T-helper 2 cell treated with Interferon-gamma antibody and Interleukin-4, amounts not matched to agents 5 μg/mL and 100 μg/mL, for 36 hours (primary cell): Measurements from ENCODE around the gene COL4A2.

Source experiments
- DNase-seq: peaks from one replicate; pipeline ENCODE4 v3.0.0; 2021; ENCODE audit warnings: low spot score
- H3K27ac Mint-ChIP-seq: one replicate; pipeline ENCODE4 v1.8.0; 2021; ENCODE audit warnings: mild to moderate bottlenecking, mixed read lengths
- H3K27me3 Mint-ChIP-seq: one replicate; pipeline ENCODE4 v1.8.0; 2021; ENCODE audit warnings: low read depth, mixed read lengths
- H3K36me3 Mint-ChIP-seq: one replicate; pipeline ENCODE4 v1.8.0; 2021; ENCODE audit warnings: low read depth, mixed read lengths
- H3K4me1 Mint-ChIP-seq: one replicate; pipeline ENCODE4 v1.8.0; 2021; ENCODE audit warnings: low read depth, mixed read lengths
- H3K4me3 Mint-ChIP-seq: one replicate; pipeline ENCODE4 v1.8.0; 2022; ENCODE audit warnings: mild to moderate bottlenecking, moderate library complexity, mixed read lengths
- H3K9me3 Mint-ChIP-seq: one replicate; pipeline ENCODE4 v1.8.0; 2021; ENCODE audit warnings: mixed read lengths

Gene COL4A2

DNA sequence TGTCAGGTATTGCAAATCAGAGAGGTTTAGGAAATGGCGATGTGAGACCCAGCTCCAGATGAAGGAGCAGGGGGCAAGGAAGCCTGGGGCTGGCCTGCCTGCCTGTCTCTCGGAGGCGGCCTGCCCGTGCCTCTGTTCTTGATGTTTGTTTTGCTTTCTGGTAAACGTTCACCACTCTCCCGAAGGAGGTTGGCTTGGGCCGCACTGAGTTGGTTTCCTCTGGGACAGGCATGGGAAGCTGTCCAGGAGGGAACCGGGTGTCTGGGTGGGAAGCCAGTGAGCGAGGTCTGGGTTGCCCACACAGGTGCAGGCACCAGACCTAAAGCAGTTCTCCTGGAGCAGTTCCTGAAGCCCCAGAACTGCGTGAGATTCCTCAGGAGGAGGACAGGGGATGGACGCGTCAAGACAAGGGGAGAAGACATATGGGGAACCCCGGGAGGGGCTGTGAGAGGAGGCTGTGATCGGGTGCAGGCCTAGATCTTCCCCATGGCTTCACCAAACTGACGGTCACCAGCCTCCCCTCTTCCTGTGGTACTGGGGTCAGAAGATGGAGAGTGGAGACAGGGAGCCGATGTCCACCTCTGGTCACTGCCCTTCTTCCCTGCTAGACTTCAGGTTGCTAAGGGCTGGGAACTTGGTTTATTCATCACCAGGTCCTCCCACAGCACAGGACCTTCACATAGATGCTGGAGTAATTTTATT lies 15.2 kb downstream of the COL4A2 start:
- H3K27ac Mint-ChIP-seq: no peak overlapping the region
- H3K36me3 Mint-ChIP-seq: no peaks in the 10 kb centered on the region
- no peak for DNase-seq
- peaks cover 5% of the 10 kb centered on the region for H3K4me1 Mint-ChIP-seq
- H3K27me3 Mint-ChIP-seq: peaks cover 31% of the 10 kb centered on the region
- H3K4me3 Mint-ChIP-seq: no peak overlapping the region
- no peaks in the 10 kb centered on the region for H3K9me3 Mint-ChIP-seq

DNA sequence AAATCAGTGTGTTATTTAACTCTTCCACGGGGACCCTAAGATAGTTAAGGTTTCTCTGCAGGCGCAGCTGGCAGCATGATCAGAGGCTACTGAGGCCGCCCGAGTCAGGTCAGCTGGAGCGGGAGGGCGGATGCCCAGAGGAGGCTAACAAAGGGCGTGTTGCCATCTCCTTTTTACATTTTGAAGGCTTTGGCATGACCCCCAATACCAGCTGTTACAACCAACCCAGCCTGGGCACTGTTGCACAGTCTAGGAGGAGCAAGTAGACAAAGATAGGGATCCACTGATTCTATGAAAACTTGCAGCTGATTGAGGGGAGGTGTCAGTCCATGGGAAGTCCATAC lies 15.7 kb downstream of the COL4A2 start:
- Mint-ChIP-seq H3K4me1 (peaks cover 5% of the 10 kb centered on the region), H3K4me3 (no peak overlapping the region), H3K36me3 (no peaks in the 10 kb centered on the region), H3K27ac (no peak overlapping the region), H3K9me3 (no peaks in the 10 kb centered on the region), H3K27me3 (peaks cover 32% of the 10 kb centered on the region)
- DNase-seq: no peak

DNA sequence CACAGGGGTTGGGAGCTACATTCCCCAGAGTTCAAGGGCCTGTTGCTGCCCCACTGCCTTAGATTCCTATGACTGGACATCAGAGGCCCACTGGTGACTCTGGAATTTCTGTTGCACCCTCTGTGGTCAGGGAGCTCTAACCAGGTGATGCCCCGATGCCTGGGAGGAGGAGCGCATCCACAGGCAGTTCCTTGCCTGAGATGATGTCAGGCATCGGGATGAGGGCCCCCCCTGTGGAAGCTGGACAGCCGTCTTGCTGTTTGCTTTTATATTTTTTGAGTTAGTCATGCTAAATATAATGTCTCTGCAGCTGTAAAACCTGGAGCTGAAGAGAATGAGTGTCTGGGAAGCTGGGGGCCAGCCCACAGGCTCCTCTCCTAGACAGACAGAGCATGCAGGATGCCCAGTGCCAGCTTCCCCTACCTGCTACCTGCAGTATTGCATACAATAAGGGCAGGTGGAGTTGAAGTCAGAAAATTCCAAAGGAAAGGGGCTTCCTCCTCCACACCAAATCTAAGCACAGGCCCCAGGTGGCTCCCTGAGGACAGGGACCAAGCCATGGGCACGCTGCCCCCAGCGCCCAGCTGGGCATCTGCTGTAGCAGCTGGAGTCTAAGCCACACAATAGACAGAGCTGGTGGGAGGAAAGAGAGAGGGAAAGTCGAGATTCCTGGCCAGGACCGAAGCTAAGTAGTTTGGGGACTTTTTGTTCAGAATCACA lies 16.2 kb downstream of the COL4A2 start:
- Mint-ChIP-seq H3K27ac (no peak overlapping the region), H3K4me3 (no peak overlapping the region), H3K4me1 (peaks cover 5% of the 10 kb centered on the region), H3K9me3 (no peaks in the 10 kb centered on the region), H3K36me3 (no peaks in the 10 kb centered on the region), H3K27me3 (peaks cover 30% of the 10 kb centered on the region)
- no peak for DNase-seq

DNA sequence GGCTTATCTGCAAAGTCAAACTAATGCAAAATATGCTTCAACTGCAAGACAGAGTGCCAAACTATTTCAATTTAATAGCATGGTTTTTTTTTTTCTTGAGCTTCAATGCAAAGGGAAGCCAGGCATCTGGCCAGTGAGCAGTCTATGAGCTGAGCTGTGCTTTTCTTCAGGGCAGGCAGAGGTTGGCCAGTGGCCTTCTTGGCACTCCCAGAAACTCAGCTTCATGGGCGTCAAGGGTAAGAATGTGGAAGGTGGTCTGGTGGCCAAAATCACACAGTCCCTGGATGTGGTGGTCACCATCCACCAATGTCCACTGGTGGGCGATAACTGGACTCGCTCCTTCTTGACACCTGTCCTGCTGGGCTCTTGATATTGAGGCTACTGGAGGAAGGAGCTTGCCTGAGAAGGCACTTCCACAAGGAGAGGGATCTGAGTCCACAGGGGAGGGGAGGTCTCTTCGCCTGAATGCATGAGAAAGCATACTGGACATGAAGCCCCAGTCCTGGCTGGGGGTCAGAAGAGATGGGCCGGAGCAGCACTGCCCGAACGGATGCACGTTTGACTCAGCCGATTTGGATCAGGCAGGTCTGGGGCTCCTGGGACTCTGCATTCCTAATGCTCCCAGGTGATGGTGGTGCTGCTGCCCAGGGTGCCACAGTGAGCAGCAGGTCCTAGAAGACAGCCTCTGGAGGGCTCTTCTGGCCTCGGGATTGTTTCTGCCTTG lies 17.1 kb downstream of the COL4A2 start:
- H3K27ac Mint-ChIP-seq: no peak overlapping the region
- no peak overlapping the region for H3K4me3 Mint-ChIP-seq
- H3K36me3 Mint-ChIP-seq: no peaks in the 10 kb centered on the region
- H3K9me3 Mint-ChIP-seq: no peaks in the 10 kb centered on the region
- no peak for DNase-seq
- peaks cover 27% of the 10 kb centered on the region for H3K27me3 Mint-ChIP-seq
- H3K4me1 Mint-ChIP-seq: peaks cover 5% of the 10 kb centered on the region

DNA sequence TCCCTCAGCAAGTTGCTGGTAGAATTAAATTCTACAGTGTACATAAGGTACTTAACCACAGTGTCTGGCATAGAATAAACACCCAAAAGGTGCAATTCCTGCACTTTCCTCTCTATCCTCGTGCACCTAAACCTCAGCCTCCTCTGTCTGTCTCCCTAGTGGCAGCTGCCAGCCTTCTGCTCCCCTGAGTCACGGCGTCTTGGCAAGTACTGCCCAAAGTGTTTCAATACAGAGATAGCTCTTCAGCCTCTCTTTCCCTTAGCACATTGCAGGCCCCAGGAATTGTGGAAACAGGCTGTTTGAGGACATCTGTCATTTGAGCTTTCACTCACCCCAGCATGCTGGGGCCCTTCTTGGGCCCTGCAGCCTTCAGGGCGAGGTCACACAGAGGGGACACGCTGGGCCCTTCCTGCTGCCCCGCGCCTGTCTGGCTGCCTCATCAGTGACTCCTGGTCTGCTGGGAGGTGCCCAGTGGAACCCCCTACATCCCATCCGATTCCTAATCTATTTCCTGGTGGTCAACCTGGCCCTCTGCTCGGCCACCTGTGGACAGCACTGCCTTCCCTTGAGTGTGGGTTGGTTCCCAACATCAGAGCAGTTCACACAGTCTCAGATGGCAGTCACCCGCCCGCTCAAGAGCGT lies 19.3 kb downstream of the COL4A2 start:
- no peak overlapping the region for H3K27ac Mint-ChIP-seq
- H3K4me3 Mint-ChIP-seq: no peak overlapping the region
- no peaks in the 10 kb centered on the region for H3K9me3 Mint-ChIP-seq
- no peaks in the 10 kb centered on the region for H3K4me1 Mint-ChIP-seq
- DNase-seq: no peak
- peaks cover 18% of the 10 kb centered on the region for H3K27me3 Mint-ChIP-seq
- H3K36me3 Mint-ChIP-seq: no peaks in the 10 kb centered on the region

DNA sequence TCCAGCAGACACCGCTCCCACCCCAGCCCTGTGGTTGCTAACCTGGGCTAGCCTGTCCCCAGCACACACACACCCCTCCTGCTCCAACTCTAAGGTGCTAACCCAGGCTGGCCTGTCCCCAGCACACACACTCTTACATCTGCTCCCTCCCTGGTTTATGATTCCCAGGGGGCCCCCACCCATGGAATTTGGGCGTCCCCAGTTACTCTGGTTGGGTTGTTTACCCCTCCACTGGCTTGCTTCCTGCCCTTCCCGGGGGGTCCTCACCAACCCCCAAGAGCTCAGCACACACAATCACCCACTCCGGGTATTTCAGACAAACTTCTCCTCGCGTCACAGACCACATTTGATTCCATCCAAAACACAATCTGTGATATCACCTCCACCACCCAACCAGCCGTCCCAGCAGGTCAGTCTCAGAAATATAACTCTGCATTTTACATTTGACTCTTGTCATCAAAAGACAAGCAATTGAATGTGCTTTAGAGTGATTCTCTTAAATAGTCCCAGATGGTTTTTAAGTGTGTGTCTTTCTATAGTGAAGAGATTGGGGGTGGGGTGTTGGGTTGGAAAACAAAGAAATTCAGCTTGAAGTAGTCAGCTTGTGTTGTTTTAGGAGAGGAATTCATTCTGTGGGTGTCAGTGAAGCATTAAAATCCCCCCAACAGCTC lies 20.1 kb downstream of the COL4A2 start:
- no peak overlapping the region for H3K27ac Mint-ChIP-seq
- no peak for DNase-seq
- peaks cover 20% of the 10 kb centered on the region for H3K27me3 Mint-ChIP-seq
- H3K4me1 Mint-ChIP-seq: no peaks in the 10 kb centered on the region
- H3K36me3 Mint-ChIP-seq: no peaks in the 10 kb centered on the region
- no peaks in the 10 kb centered on the region for H3K9me3 Mint-ChIP-seq
- H3K4me3 Mint-ChIP-seq: no peak overlapping the region

DNA sequence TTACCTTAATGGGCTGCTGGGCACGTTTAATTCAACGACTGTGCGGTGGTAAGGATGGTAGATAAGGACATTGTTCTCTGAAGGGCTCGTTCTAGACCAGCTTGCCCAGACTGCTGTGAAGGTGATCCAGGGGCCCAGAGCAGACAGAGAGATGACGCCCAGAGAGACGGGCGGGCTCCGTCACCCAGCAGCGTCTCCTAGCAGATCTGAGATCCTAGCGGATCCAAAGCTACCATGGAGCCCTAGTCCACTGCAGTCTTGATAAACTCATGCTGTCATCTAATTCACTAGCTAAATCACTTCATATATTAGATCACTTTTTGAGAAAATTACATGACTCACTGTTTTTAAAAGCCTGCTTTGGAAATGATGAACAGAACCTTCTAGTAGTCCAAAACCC lies 21.5 kb downstream of the COL4A2 start:
- Mint-ChIP-seq H3K4me3 (no peak overlapping the region), H3K36me3 (no peaks in the 10 kb centered on the region), H3K27me3 (peaks cover 20% of the 10 kb centered on the region), H3K27ac (no peak overlapping the region), H3K4me1 (no peaks in the 10 kb centered on the region), H3K9me3 (no peaks in the 10 kb centered on the region)
- DNase-seq: no peak

DNA sequence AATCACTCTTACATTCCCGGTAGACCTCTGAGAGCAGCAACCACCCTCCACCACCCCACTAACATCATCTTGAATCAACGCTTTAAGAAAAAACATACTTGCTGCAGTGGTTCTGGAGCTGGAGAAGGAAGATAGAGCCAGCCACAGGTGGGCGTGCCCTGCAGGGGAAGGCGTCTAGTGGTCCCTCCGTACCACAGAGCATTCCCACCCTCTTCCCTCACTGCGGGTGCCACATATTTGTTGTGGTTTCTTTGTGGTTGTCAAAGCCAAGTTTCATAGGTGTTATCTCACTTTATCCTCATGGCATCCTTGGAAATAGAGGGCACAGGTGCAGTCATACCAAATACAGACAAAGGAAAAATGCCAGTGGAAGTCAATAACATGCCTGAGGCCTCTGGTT lies 22.2 kb downstream of the COL4A2 start:
- peaks cover 18% of the 10 kb centered on the region for H3K27me3 Mint-ChIP-seq
- DNase-seq: no peak

DNA sequence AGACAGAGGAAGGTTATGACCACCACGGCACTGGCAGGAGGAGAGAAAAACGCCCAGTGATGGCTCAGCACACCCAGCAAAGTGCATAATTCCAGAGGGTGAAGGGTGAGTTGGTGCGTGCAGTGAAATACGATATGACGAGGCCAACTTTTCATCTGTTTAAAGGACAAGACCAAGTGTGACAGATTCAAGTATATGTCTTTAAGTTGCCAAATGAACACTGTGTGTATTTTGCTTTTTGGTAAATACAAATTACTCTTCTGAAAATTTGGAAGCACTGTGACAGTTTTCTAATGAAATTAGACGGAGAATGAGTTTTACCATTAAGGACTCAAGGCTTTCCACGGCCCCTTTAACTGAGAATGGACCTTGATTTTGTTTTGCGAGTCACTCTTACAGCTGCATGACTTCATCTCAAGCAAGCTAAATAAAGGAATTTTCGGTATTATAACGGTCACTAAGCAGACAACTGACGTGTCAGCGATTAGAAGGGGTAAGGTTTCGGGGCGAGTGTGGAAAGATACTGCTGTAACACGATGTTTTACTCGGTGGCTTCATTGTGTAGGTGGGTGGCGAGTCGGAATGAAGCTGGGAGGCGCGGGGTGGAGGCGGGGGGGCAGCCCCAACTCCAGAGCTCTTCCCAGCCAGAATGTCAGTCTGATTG lies 22.8 kb downstream of the COL4A2 start:
- Mint-ChIP-seq H3K4me1 (no peaks in the 10 kb centered on the region), H3K4me3 (no peak overlapping the region), H3K36me3 (no peaks in the 10 kb centered on the region), H3K27ac (no peak overlapping the region), H3K9me3 (no peaks in the 10 kb centered on the region), H3K27me3 (peaks cover 14% of the 10 kb centered on the region)
- no peak for DNase-seq

More for the DNA sequence above, 22.2 kb downstream of the COL4A2 start:
- Mint-ChIP-seq H3K9me3 (no peaks in the 10 kb centered on the region), H3K36me3 (no peaks in the 10 kb centered on the region), H3K27ac (no peak overlapping the region), H3K4me3 (no peak overlapping the region), H3K4me1 (no peaks in the 10 kb centered on the region)

DNA sequence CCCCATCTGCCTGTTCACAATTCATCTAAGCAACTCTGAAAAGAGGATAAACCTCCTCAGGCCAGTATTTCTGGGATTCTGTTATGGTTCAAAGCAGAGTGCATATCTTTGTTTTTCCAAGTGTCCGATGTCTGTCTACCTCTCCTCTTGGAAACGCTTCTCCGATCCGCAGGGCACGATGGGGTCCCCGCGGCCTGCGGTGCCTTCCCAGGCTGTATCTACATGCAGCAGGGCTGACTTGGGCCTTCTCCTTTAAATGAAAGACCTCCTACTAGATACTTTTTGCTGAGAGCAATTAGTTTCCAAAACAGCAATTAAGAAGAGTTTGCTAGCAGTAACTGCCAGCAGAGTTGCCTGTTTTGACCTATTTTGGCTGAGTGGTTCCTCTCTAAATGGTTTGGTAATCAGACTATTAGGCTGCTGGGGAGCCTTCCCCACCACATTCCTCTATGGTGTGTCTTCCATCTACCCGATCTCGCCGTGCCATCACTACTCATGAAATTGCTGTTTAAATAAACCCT lies 23.5 kb downstream of the COL4A2 start:
- H3K4me3 Mint-ChIP-seq: no peak overlapping the region
- peaks cover 14% of the 10 kb centered on the region for H3K27me3 Mint-ChIP-seq

DNA sequence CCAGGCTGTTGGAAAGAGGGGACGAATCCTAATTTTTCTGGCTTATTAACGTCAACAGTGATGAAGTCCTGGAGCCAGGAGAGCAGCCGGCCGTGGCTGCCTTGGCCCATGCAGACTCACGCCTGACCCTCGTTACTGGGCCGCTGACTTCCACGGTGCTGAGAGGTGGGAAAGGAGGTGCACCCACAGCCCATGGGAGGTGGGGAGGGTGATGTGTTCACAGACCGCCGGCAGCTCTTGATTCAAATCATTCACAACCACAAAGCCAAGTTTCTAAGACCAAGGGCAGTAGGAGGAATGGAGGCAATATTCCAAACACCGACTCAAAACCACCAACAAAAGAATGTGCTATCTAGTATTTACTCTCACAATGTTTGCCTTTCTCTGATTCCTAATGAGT lies 24.3 kb downstream of the COL4A2 start:
- no peak for DNase-seq
- no peaks in the 10 kb centered on the region for H3K9me3 Mint-ChIP-seq
- H3K36me3 Mint-ChIP-seq: no peaks in the 10 kb centered on the region

More for the DNA sequence above, 23.5 kb downstream of the COL4A2 start:
- Mint-ChIP-seq H3K27ac (no peak overlapping the region), H3K36me3 (no peaks in the 10 kb centered on the region), H3K9me3 (no peaks in the 10 kb centered on the region), H3K4me1 (no peaks in the 10 kb centered on the region)
- DNase-seq: no peak

DNA sequence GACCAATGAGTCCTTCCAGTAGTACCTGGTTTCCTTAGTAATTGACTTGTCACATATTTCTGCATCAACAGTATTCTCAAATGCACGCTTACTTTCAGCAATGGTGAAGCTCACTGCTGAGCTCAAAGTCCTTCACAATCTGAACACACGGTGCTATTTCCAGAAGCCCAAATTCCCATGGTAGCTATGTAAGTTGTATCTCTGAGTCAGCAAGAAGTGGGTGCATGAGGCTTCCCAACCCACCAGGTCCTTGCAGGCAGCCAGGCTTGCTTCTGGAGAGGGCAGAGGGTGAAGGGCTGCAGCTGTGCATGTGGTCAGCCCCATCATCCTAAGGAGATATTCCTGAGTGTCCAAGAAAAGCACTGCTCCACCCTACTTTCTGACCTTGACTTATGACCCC lies 25.7 kb downstream of the COL4A2 start:
- no peak for DNase-seq
- H3K4me3 Mint-ChIP-seq: no peak overlapping the region
- no peaks in the 10 kb centered on the region for H3K9me3 Mint-ChIP-seq
- H3K27me3 Mint-ChIP-seq: peaks cover 6% of the 10 kb centered on the region
- no peaks in the 10 kb centered on the region for H3K36me3 Mint-ChIP-seq
- H3K4me1 Mint-ChIP-seq: no peaks in the 10 kb centered on the region
- no peak overlapping the region for H3K27ac Mint-ChIP-seq

More for the DNA sequence above, 24.3 kb downstream of the COL4A2 start:
- H3K4me3 Mint-ChIP-seq: no peak overlapping the region
- no peaks in the 10 kb centered on the region for H3K4me1 Mint-ChIP-seq
- no peak overlapping the region for H3K27ac Mint-ChIP-seq
- H3K27me3 Mint-ChIP-seq: peaks cover 14% of the 10 kb centered on the region

DNA sequence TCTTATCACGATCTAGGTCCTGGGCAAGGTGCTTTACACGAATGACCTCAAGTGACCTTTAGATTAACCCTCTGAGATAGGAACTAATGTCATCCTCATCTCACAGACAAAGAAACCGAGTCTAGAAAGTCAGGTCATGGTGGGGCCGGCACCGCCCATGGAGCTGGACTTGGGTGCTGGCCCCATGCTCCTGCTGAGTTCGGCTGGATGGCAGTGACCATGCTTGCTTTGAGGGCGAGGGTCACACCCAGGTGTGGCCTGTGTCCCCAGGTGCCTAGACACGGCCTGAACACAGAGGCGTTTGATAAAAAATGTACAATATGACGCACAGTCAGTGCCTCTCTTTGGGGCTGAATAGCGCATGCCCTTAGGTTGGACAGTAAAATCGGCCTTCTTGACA lies 26.8 kb downstream of the COL4A2 start:
- Mint-ChIP-seq H3K27ac (no peak overlapping the region), H3K4me3 (no peak overlapping the region), H3K36me3 (no peaks in the 10 kb centered on the region), H3K9me3 (no peaks in the 10 kb centered on the region), H3K4me1 (peaks cover 2% of the 10 kb centered on the region), H3K27me3 (peaks cover 6% of the 10 kb centered on the region)
- no peak for DNase-seq
